GM12874 (cell line): ENCODE measurements around the gene NFATC3.

Experiments
- TF ChIP-seq, protein P1 (sequence below): IDR thresholded peaks from 2 replicates; pipeline ENCODE4 v1.5.1; 2011; ENCODE audit warnings: low read depth, mild to moderate bottlenecking, control low read depth, low read length, moderate library complexity; ENCODE audit not compliant: insufficient read depth

NFATC3 gene

DNA sequence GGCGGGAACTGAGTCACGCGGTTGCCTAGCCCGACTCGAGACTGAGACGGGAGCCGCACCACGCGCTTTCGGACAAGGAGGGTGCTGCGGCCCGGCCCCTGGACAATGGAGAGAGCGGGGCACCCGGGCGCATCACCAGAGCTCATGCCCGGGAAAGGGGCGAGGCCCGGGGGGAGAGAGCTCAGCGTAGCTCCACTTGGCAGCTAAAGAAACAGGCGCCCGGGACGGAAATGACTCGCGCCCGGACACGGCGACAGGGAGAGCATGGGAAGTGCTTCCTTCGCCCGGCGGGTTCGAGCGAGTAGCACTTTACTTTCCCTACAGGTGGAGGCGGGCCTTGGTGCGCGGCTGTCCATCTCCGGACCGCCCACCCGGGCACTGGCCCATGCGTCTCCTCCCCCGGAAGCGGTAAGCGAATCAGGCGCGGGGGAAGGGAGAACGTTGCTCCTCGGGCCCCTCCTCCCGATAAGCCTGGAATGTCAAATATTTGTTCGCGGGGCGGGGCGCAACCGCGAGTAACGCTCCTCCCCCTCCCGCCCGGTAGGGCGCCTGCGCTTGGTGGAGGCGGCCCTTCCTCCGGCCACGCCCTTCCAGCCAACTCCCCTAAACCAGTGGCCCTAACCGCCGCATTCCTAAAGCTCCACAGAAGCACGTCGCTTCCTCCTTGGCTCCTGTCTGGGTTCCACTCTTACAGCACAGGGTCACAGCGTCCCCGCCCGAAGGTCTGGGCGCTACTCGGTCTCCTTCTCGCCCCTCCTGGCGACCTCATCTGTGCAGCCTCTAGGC is 152.3 kb downstream of the NFATC3 start:
- TF ChIP-seq, protein P1, sequence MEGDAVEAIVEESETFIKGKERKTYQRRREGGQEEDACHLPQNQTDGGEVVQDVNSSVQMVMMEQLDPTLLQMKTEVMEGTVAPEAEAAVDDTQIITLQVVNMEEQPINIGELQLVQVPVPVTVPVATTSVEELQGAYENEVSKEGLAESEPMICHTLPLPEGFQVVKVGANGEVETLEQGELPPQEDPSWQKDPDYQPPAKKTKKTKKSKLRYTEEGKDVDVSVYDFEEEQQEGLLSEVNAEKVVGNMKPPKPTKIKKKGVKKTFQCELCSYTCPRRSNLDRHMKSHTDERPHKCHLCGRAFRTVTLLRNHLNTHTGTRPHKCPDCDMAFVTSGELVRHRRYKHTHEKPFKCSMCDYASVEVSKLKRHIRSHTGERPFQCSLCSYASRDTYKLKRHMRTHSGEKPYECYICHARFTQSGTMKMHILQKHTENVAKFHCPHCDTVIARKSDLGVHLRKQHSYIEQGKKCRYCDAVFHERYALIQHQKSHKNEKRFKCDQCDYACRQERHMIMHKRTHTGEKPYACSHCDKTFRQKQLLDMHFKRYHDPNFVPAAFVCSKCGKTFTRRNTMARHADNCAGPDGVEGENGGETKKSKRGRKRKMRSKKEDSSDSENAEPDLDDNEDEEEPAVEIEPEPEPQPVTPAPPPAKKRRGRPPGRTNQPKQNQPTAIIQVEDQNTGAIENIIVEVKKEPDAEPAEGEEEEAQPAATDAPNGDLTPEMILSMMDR: no peak

DNA sequence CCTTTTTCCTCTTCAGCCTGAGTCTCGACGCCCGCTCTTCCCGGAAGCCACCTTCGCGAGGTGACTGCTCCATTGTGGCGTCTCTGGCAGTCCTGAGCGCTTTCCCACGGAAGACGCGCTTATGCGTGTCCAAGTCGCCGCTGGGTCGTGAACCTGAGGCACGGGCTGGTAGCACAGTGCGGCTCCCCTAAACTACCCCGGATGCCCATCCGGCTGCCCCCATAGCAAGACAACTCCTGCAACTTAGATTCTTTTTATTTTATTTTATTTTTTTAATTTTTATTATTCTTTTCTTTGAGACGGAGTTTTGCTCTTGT is 152.8 kb downstream of the NFATC3 start:
- TF ChIP-seq, protein P1: no peak

DNA sequence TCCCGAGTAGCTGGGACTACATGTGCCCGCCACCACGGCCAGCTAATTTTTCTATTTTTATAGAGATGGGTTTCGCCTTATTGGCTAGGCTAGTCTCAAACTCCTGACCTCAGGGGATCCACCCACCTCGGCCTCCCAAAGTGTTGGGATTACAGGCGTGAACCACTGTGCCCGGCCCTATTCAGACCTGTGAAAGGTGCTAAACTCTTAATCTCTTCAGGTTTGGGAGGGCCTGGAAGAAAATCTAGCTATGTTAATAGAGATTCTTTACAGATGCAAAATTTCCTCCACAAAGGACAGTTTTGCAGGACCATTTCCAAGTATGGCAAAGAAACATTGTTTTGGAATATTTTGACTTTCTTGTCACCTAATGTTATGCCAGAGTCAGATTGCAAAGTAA is 156.9 kb downstream of the NFATC3 start:
- TF ChIP-seq, protein P1: no peak

DNA sequence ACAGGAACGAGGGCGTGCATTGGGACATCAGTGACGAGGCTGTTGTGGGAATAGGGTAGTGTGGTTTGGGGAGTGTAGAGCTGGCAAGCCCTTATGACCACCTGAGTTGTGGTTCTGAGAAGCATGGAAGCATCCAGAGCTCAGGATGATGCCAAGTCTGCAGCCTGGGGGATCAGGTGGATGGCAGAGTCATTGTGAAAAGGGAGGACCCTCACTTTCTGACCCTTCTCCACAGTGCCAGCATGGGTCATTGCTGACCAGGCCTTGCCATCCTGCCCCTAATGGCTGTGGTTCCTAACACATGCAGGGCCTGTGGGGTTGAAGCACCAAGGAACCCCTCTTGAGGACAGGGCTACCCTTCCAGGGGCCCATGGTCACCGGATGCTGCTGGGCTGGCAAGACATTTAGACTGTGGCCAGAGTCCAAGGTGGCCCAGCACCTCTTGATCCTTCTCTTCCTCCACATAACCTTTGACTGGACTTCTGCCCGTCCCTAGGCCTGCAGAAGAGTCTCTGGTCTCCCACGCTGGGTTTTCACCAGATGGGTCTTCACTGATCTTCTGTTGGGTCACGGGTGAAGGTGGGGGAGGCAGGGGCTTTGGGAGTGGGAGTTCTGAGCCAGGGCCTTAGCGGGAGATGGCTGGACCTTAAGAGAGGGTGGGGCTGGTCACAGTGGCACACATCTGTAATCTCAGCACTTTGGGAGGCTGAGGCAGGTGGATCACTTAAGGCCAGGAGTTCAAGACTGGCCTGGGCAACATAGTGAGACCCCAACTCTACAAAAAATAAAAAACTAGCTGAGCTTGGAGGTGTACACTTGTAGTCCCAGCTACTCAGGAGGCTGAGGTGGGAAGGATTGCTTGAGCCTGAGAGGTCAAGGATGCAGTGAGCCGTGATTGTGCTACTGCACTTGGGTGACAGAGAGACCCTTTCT is 158.0 kb downstream of the NFATC3 start:
- TF ChIP-seq, protein P1: no peak

DNA sequence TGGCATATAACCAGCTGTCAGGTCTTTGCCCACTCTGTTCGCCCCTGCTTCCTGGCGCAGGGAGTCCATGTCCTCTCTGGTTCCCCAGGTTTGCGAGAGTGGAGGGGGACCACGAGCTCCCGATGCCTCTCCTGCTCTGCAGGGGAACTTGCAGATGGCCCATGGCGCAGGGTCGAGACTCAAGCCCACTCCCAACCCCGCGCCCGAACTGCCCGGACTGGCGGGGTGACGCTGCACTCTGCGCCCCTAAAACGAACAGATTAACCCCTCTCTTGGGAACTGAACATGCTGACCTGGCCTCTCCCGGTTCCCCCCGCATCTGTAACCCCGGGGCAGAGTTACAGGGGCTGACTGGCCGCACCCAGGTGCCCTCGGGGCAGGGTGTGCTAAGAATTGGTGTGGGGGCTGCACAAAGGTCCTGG is 159.3 kb downstream of the NFATC3 start:
- TF ChIP-seq, protein P1: no peak

DNA sequence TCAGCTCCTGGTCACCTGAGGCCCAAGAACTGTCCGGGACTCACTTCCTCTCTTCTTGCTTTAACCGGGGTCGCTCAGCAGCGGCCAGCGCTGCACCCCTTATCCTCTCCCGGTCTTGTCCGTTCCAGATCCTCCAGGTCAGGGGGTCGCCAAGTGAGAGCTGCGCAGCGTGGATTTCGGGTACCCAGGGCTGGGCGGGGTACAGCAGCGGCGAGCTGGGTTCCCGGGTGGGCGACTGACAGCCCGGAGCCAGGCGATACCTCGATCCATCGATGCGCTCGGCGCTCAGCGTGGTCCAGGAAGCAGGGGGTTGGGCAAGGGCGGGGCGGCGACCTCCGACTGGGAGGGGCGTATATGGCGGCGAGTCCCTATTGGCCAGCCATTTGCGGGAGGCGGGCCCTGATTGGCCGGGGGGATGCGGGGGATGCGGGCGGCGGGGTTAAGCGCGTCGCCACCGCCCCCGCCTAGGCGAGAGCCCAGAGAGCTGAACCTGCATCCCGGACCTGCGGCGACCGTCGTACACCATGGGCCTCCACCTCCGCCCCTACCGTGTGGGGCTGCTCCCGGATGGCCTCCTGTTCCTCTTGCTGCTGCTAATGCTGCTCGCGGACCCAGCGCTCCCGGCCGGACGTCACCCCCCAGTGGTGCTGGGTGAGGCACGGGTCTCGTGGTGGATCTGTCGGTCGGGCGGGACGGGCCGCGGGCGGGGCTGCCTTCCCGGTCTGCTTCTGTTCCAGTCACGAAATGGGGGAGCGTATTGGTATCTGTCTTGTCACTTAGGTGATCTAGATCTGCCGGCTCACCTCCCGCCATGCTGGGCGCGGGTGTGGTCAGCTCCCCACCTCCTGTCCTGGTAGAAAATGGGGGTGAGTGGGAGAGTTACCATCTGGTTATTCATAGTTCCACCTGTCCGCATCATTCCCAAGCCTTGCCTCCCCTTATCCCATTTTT is 160.0 kb downstream of the NFATC3 start, which contains the start of gene PLA2G15:
TSS of gene PLA2G15 (plus strand) at position 471 of the 951 bp plus-strand sequence. CDS start at position 525, 54 bp downstream.
- TF ChIP-seq, protein P1: no peak
